Measurements from ENCODE around the gene LIMS4.
"Not testable (repeated sequence)": the region's sequence is repeated elsewhere in the genome, so short reads cannot be mapped to it uniquely, and the experiment has no call there.

DNA sequence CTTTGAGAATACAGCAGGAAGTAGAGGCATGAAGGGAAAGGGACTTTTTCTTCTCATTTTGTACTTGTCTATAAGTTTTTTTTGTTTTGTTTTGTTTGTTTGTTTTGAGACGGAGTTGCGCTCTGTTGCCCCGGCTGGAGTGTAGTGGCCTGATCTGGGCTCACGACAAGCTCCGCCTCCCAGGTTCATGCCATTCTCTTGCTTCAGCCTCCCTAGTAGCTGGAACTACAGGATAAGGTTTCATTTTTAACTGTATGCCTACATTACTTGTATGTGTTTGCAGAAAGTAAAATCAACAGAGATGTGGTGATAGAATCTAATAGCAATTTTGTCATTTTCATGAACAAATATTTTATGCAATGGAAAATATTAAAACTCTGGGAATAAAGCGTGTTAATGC, 38.1 kb downstream of the LIMS4 start:
- TF ChIP-seq, protein P1, sequence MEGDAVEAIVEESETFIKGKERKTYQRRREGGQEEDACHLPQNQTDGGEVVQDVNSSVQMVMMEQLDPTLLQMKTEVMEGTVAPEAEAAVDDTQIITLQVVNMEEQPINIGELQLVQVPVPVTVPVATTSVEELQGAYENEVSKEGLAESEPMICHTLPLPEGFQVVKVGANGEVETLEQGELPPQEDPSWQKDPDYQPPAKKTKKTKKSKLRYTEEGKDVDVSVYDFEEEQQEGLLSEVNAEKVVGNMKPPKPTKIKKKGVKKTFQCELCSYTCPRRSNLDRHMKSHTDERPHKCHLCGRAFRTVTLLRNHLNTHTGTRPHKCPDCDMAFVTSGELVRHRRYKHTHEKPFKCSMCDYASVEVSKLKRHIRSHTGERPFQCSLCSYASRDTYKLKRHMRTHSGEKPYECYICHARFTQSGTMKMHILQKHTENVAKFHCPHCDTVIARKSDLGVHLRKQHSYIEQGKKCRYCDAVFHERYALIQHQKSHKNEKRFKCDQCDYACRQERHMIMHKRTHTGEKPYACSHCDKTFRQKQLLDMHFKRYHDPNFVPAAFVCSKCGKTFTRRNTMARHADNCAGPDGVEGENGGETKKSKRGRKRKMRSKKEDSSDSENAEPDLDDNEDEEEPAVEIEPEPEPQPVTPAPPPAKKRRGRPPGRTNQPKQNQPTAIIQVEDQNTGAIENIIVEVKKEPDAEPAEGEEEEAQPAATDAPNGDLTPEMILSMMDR (IDR thresholded peaks at IDR 0.05) = not testable (repeated sequence)
- TF ChIP-seq EP300, POLR2A, POLR2AphosphoS5 (IDR thresholded peaks at IDR 0.05): not testable (repeated sequence)

All from gastroesophageal sphincter (tissue), 3 donors.